Activated naive CD8-positive, alpha-beta T cell treated with anti-CD3 and anti-CD28 coated beads, Interleukin-2, amount 10 ng/mL, durations not matched to agents 7 days and 5 days (primary cell): Measurements from ENCODE around the gene NKX1-1. TPM values are rescaled to one million over a fixed set of nuclear protein-coding genes. Genes with fewer than 3 reads are reported as not detected.
A peak's percentile ranks its signal among the peaks of the same experiment; 100 is the strongest.

ENCODE experiments used
- ATAC-seq: fragments of 150-1000 bp; cut with Tn5 transposase; one replicate; pipeline ENCODE4 v1.10.0; 2021; ENCODE audit warnings: low read depth, moderate library complexity
- POLR2A ChIA-PET: fragments of 350-600 bp; sonication (Branson Sonifier 250); formaldehyde crosslinking; loops from one replicate; lab custom pipeline; 2021; ENCODE audit warnings: antibody characterized with exemption; lab: Charles Lee
- DNase-seq: peaks from one replicate; pipeline ENCODE4 v3.0.0; 2021
- H3K27ac Mint-ChIP-seq: one replicate; pipeline ENCODE4 v1.8.0; 2022; ENCODE audit warnings: mild to moderate bottlenecking, mixed read lengths
- H3K27me3 Mint-ChIP-seq: one replicate; pipeline ENCODE4 v1.8.0; 2022; ENCODE audit warnings: mild to moderate bottlenecking, moderate library complexity, mixed read lengths
- H3K36me3 Mint-ChIP-seq: one replicate; pipeline ENCODE4 v1.8.0; 2021; ENCODE audit warnings: mild to moderate bottlenecking, mixed read lengths
- H3K4me1 Mint-ChIP-seq: one replicate; pipeline ENCODE4 v1.8.0; 2021; ENCODE audit warnings: mixed read lengths
- H3K4me3 Mint-ChIP-seq: one replicate; pipeline ENCODE4 v1.8.0; 2022; ENCODE audit warnings: mild to moderate bottlenecking, moderate library complexity, mixed read lengths
- H3K9me3 Mint-ChIP-seq: one replicate; pipeline ENCODE4 v1.8.0; 2021; ENCODE audit warnings: mixed read lengths
- total RNA-seq, 2 experiments: library from RNA; stranded (reverse); gene quantifications; one replicate each; pipeline ENCODE4 v1.2.3, GENCODE V29; 2021

The NKX1-1 gene
- total RNA-seq, 2 experiments from 2014 or later = not detected

DNA sequence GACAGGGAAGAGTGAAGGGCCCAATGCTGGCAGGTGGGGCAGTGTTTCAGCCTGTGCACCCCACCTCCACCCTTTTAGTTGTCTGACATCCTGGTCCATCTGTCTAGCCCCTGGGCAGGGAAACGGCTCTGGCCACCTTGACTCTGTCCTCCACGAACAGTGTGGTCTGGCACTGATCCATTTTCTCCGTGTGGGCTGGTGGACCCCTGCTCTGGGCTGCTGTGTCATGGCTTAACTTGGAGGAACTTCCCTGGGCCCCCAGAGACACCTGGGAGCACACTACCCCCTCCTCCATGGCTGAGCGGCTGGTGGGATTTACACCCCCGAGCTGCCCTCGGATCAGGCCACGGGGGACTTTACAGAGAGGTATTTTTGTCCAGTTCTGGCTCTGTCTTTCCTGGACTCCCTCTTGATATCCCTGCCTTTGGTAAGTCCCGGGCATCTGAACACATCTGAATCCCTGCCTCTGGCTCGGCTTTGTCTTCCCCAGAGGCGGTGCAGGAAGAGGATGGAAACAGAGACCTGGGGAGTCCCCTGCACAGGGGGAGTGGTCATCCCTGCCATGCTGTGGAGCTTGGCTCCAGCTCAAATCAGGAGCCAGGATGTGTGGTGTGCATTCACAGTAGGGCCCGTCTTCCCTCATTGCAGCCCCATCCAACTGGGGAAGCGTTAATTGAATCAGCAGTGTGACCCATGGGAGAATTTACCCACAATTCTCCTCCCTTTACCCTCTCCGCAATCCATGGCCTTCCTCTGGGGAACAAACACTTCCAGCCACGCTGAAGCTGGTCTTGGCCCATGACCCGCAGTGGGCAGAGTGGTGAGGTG is 6.3 kb upstream of the NKX1-1 start:
- Mint-ChIP-seq H3K27ac (no peak overlapping the region), H3K4me3 (no peak overlapping the region), H3K4me1 (peaks cover 2% of the 10 kb centered on the region), H3K9me3 (peaks cover 1% of the 10 kb centered on the region), H3K36me3 (no peaks in the 10 kb centered on the region), H3K27me3 (peaks cover 34% of the 10 kb centered on the region)
- no peak for DNase-seq
- ATAC-seq = no peak
- POLR2A ChIA-PET = no interaction called here

DNA sequence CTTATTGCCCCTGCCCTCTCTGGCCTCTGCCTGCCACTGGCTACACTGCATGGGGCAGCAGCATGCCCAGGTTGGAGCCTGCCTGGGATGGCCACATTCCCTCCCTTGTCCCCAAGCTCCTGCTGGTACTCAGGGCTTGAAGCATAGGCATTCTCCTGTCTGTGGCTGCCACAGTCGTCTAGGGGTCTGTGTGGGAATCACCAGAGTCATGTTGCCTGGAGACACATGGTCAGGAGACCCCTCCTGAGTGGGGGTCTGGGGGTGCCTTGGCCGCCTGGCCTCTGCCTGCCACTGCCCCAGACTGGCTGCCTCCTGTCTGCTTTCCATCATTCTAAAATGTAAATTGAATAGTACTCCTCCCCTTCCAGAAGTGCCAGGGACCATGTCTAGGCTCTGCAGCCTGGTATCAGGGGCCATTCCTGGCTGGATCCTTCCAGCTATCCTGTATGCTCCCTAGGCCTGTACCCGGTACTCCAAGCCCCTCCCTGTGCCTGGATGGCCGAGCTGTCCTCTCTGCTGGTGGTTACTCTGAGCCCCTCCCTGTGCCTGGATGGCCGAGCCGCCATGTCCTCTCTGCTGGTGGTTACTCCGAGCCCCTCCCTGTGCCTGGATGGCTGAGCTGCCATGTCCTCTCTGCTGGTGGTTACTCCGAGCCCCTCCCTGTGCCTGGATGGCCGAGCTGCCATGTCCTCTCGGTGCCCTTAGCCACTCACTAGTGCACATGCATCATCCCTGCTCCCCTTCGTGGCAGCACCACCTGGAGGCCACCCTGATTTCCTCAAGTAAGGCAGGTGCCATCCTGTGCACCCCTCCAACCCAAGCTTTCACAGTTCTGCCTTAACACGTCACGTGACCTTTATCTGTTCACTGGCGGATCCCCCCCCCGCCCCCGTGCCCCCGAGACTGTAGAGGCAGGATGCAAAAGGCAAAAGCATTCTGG is 5.5 kb upstream of the NKX1-1 start:
- peaks cover 1% of the 10 kb centered on the region for H3K9me3 Mint-ChIP-seq
- peaks cover 5% of the 10 kb centered on the region for H3K4me1 Mint-ChIP-seq
- H3K36me3 Mint-ChIP-seq = no peaks in the 10 kb centered on the region
- H3K27ac Mint-ChIP-seq = no peak overlapping the region
- H3K27me3 Mint-ChIP-seq = peaks cover 38% of the 10 kb centered on the region
- POLR2A ChIA-PET = no interaction called here
- ATAC-seq (no peak), DNase-seq (no peak)
- H3K4me3 Mint-ChIP-seq = no peak overlapping the region

DNA sequence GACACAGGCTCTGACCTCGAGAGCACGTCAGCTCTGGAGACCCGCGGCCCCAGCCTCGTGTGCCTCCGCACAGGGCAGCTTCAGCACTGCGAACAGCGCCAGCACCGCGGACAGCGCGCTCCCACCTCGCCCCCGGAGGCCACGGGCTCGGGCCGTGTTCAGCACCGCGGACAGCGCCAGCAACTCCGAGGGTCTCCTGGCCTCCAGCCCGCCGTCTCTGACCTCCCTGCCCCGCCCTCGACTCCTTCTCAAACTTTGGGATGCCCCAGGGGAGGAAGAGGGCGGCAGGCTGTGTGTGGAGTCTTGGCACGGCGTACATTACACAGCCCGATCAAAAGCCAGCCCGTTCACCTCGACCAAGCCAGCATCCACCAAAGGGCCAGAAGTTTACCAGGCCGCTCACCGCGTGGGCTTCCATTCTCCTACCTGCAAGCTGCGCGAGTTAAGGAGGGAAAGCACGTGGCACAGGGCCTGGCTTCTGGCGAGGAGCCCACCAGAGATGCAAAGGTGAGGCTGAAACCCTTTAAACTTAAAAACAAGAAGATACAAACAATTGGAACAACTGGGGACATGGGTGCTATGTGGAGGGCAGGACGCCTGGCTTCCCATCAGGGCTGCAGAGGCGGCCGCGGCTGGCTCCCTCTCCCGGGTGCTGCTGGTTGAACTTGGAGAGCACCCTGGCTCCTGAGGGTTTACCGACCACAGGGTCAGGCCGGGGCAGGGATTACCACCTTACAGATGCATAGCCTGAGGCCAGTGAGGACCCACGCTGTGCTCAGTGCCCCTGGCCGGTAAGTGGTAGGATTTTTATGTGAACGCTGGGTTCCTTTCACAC is 4.5 kb upstream of the NKX1-1 start:
- no peak overlapping the region for H3K4me3 Mint-ChIP-seq
- H3K4me1 Mint-ChIP-seq = peaks cover 5% of the 10 kb centered on the region
- peaks cover 38% of the 10 kb centered on the region for H3K27me3 Mint-ChIP-seq
- peak; percentile 75 for ATAC-seq
- H3K27ac Mint-ChIP-seq = no peak overlapping the region
- POLR2A ChIA-PET = no interaction called here
- H3K9me3 Mint-ChIP-seq = peaks cover 1% of the 10 kb centered on the region
- H3K36me3 Mint-ChIP-seq = no peaks in the 10 kb centered on the region
- peak; percentile 86 for DNase-seq

DNA sequence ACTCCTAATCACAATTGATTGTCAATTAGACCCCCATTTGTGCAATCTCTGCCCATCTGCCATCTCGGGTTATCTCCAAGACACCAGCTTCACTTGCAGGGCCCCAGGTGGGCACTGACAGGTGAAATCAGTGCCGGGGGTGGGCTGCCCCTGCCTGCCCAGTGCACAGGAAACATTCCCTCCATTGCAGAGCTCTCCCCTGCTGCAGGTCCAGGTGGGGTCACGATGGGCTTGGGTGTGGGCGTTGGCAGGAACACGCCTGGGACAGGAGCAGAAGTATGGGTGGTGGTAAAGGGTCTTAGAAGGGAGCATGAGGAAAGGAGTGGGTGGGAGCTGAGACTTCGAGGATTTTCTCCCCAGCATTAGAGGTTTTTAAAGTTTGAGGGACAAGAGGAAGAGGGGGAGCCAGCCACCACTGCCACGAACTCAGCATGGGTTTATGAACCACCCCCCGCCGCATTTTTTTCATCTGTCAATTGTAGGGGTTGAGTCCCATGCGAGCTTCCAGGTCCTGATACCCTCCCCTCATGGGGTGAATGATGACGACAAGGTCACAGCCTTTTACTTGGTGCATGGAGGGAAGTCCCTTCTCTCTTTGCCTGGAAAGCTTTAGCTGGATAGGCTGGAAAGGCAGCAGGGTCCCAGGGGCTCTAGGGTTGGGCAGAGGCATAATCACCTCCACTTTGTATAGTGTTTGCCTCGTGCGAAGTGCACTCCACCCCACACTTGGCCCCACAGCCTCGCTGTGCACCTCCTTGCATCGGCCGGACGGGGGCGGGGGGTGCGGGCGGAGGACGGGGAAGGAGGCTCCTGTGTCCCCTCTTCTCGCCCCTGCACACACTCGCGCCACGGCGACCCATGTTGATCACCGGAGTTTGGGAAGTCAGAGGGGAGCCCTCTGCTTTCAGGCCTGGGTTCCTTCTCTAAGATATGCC is 3.5 kb upstream of the NKX1-1 start:
- H3K4me1 Mint-ChIP-seq = peaks cover 7% of the 10 kb centered on the region
- DNase-seq (no peak), ATAC-seq (no peak)
- H3K27me3 Mint-ChIP-seq = peaks cover 38% of the 10 kb centered on the region
- H3K4me3 Mint-ChIP-seq = no peak overlapping the region
- H3K27ac Mint-ChIP-seq = no peak overlapping the region
- peaks cover 2% of the 10 kb centered on the region for H3K36me3 Mint-ChIP-seq
- POLR2A ChIA-PET = no interaction called here
- H3K9me3 Mint-ChIP-seq = peaks cover 3% of the 10 kb centered on the region

DNA sequence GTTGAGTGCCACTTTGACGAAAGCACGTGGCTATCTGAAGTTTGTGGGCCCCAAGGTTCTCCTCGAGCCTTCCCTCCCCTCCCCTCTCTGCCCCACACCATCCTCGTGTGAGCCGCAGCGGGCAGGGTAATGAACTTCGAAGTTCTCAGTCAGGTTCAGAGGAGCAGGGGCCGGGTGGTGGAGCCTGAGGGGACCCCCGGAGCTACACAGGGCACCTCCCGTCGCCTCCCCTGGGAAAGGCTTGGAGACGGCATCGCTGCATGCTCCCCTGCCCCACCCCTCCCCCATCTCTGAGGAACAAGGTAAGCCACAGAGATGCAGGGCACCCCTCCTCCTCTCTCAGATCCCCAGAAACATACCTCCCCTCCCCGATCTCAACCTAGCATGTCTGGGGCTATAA is 2.8 kb upstream of the NKX1-1 start:
- Mint-ChIP-seq H3K4me1 (peaks cover 7% of the 10 kb centered on the region), H3K4me3 (no peak overlapping the region), H3K9me3 (peaks cover 3% of the 10 kb centered on the region), H3K36me3 (peaks cover 2% of the 10 kb centered on the region), H3K27ac (no peak overlapping the region), H3K27me3 (peaks cover 38% of the 10 kb centered on the region)
- ATAC-seq (no peak), DNase-seq (no peak)
- POLR2A ChIA-PET = no interaction called here

DNA sequence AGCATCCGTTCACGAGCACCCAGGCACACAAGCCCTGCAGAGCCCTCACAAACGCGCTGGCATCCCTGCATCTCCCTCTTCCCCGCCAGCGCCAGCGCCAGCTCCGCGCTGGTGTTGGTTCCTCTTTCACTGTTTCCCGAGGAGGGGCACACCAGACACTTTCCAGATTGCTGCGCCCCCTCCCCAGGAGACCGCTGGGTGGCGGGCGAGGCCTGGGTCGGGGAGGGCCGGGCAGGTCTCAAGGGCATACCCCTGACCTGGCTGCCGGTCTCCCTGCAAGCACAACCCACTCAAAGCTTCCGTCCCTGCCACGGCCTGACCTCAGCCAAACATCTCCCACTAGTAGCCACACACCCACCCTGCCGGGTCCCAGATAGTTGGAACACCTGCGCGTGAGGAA is 2.2 kb upstream of the NKX1-1 start:
- H3K36me3 Mint-ChIP-seq = peaks cover 2% of the 10 kb centered on the region
- H3K27ac Mint-ChIP-seq = peak overlapping the region; percentile 72
- ATAC-seq (no peak), DNase-seq (no peak)
- peaks cover 37% of the 10 kb centered on the region for H3K27me3 Mint-ChIP-seq
- H3K4me1 Mint-ChIP-seq = peaks cover 7% of the 10 kb centered on the region
- H3K4me3 Mint-ChIP-seq = peak overlapping the region; percentile 37
- POLR2A ChIA-PET = no interaction called here
- H3K9me3 Mint-ChIP-seq = peaks cover 3% of the 10 kb centered on the region

DNA sequence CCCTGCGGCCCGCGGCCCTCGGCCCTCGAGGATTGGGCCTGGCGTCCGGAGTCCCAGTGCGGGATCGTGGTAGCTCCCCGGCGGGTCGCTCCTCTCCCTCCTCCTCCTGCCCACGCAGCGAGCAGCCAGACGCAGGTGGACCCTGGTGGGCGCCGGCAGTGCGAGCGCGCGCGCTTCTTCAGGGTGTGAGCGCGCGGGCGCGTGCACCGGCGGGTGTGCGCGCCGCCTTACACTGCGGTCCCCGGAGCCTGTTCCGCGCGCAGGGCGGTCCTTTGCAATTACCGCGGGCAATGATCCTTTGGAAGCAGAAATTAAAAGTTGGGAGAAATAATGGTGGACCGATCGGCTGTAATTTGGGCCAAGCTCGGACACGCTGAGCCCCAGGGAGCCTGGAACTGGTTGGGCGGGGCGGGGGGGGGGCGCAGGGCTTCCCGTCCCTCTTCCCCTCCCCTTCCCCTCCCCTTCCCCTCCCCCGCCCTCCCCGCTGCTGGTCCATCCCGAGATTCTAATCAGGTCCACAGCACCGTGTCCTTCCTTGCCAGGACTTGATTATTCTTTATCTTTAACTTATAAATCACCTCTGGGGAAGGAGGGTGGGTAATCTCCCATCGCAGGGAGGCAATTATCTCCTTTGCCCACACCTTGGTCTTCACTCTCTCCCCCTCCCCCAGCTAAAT is 1.6 kb upstream of the NKX1-1 start:
- Mint-ChIP-seq H3K9me3 (peaks cover 3% of the 10 kb centered on the region), H3K4me1 (peaks cover 7% of the 10 kb centered on the region), H3K36me3 (peaks cover 2% of the 10 kb centered on the region), H3K4me3 (peak overlapping the region; percentile 37), H3K27me3 (peaks cover 31% of the 10 kb centered on the region), H3K27ac (no peak overlapping the region)
- ATAC-seq (no peak), DNase-seq (no peak)
- POLR2A ChIA-PET = no interaction called here

DNA sequence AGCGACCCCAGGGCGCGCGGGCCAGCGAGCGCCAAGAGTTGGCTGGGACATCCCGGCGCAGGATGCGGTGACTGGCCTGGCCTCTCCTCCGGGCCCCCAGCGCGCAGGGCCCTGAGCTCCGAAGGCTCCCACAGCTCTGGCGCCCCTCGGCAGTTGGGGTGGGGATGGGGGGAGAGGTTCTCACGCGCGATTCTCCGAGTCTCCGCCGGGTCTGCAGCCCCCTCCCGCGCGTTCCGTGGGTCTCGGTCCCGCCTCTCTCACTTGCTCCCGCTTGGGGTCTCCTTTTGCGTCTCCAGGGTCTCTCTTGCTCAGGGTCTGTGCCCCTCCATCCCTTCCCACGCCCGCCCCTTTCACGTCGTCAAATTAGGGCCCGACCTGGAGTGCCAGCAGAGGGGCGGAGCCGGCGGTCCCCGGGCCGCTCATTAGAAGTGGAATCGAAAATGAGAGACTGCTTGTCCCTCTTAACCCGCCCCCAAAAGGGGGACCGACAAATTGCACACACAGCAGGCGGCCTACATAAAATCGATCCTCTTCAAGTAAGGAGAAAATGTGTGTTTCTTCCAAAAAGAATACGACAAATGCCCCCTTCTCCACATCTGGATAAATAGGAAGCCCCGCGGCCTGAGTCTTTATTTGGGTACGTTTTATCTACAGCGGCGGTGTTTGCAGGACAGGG is 877 bp upstream of the NKX1-1 start:
- H3K9me3 Mint-ChIP-seq = peaks cover 3% of the 10 kb centered on the region
- peak overlapping the region; percentile 78 for H3K27ac Mint-ChIP-seq
- ATAC-seq = no peak
- peaks cover 7% of the 10 kb centered on the region for H3K4me1 Mint-ChIP-seq
- peaks cover 2% of the 10 kb centered on the region for H3K36me3 Mint-ChIP-seq
- DNase-seq = no peak
- POLR2A ChIA-PET = no interaction called here
- H3K27me3 Mint-ChIP-seq = peaks cover 35% of the 10 kb centered on the region
- peak overlapping the region; percentile 28 for H3K4me3 Mint-ChIP-seq

DNA sequence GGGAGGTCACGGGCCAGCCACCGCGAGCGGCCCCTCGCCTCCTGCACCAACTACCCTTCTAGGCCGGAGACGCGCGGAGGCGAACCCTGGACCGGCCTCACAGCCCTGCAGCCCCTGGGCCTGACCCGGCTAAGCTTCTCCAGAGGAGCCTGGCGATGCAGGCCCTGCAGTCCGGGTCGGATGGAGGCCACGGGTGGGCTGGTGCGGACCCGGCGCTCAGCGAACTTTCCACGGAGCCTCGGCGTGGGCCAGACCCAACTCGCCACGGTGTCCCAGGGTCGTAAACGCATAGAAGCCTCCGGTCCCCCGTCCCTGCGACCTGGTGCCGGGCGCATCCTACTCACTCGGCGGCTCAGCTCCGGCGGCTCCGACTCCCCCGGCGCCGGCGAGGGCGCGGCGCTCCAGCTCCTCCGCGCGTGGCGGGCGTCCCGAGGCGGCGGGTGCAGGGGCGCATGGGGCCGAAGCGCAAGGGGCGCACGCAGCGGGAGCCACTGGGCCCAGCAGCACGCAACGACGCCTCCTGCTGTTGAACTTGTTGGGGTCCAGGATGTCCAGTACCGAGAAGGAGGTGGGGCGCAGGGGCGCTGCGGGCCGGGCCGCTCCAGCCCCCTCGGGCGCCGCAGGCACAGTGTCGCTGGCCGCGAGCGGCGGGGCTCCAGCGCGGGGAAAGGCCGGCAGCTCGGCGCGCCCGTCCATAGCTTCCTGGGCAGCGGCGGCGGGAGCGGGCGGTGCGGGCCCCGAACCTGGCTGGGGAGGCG is 427 bp downstream of the NKX1-1 start:
- H3K27ac Mint-ChIP-seq = no peak overlapping the region
- H3K27me3 Mint-ChIP-seq = peaks cover 37% of the 10 kb centered on the region
- peaks cover 7% of the 10 kb centered on the region for H3K4me1 Mint-ChIP-seq
- H3K9me3 Mint-ChIP-seq = peaks cover 3% of the 10 kb centered on the region
- POLR2A ChIA-PET = no interaction called here
- ATAC-seq (no peak), DNase-seq (no peak)
- H3K36me3 Mint-ChIP-seq = peaks cover 2% of the 10 kb centered on the region
- H3K4me3 Mint-ChIP-seq = no peak overlapping the region

DNA sequence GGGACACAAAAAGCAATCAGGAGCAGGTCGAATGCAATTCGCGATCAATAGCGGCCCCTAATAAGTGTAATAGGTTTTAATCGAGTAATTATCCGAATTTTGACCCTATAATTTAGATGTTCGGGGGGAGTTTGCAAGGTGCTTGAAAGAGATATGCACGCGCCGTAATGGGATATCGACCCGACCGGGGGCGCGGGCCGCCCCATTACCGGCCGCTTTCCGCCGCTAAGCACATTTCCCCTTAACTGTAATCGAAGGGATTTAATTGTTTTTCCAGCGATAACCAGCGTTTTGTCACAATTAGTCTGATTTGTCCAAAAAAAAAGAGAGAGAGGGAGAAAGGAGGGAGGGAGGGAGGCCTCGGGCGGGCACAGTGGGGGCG is 997 bp downstream of the NKX1-1 start:
- POLR2A ChIA-PET = no interaction called here
- DNase-seq (no peak), ATAC-seq (no peak)
- peak overlapping the region; percentile 50 for H3K4me3 Mint-ChIP-seq
- peaks cover 3% of the 10 kb centered on the region for H3K9me3 Mint-ChIP-seq
- peak overlapping the region; percentile 82 for H3K27ac Mint-ChIP-seq
- H3K36me3 Mint-ChIP-seq = peaks cover 2% of the 10 kb centered on the region
- H3K27me3 Mint-ChIP-seq = peaks cover 41% of the 10 kb centered on the region
- peaks cover 7% of the 10 kb centered on the region for H3K4me1 Mint-ChIP-seq
